IMR-90 (cell line): ENCODE data around the gene DMRT2. TPM values are rescaled to one million over a fixed set of nuclear protein-coding genes. Genes with fewer than 3 reads are reported as not detected.

Experiments
- ATAC-seq: fragments of 200-7000 bp; cut with Tn5 transposase; 2 replicates; pipeline ENCODE4 v1.9.1; 2020; ENCODE audit warnings: low read depth, mild to moderate bottlenecking, moderate library complexity
- BruUV-seq: library from RNA; stranded (reverse); fragments of 400-500 nt; replicated peaks from 2 replicates; lab custom pipeline; 2021; lab: Mats Ljungman, UMichigan
- CTCF ChIA-PET: fragments of 300-600 bp; formaldehyde crosslinking; extraction: SDS; loops from one replicate; lab custom pipeline; 2021; ENCODE audit warnings: antibody characterized with exemption; lab: Yijun Ruan, JAX
- POLR2A ChIA-PET: fragments of 300-600 bp; sonication (Branson Sonifier 250); formaldehyde crosslinking; loops from one replicate; lab custom pipeline; 2022; ENCODE audit warnings: antibody characterized with exemption; ENCODE audit not compliant: unreplicated experiment; lab: Charles Lee
- DNase-seq: peaks from one replicate; pipeline ENCODE4 v3.0.0; 2013
- H2AFZ ChIP-seq: replicated peaks from 2 replicates; pipeline ENCODE3; 2013; ENCODE audit warnings: low read length, mild to moderate bottlenecking; ENCODE audit not compliant: poor library complexity
- H2AK5ac ChIP-seq: 2 replicates; pipeline ENCODE4 v1.6.1; 2013; ENCODE audit warnings: low read depth, low read length, inconsistent platforms
- H2AK9ac ChIP-seq: replicated peaks from 2 replicates; pipeline ENCODE3; 2013; ENCODE audit warnings: mild to moderate bottlenecking, low read depth, low read length, moderate library complexity; ENCODE audit not compliant: poor library complexity
- H2BK120ac ChIP-seq: 2 replicates; pipeline ENCODE4 v1.6.1; 2013; ENCODE audit warnings: low read depth, low read length, inconsistent platforms
- H2BK15ac ChIP-seq: 3 replicates; pipeline ENCODE4 v1.6.1; 2013; ENCODE audit warnings: low read depth, low read length, inconsistent platforms
- H2BK20ac ChIP-seq: 2 replicates; pipeline ENCODE4 v1.6.1; 2013; ENCODE audit warnings: low read depth, mild to moderate bottlenecking, inconsistent platforms, low read length, moderate library complexity
- H2BK5ac ChIP-seq: 2 replicates; pipeline ENCODE4 v1.6.1; 2013; ENCODE audit warnings: mild to moderate bottlenecking, low read depth, low read length, inconsistent platforms; ENCODE audit not compliant: poor library complexity, severe bottlenecking
- H3K14ac ChIP-seq: replicated peaks from 2 replicates; pipeline ENCODE4 v1.6.1; 2013; ENCODE audit warnings: low read depth, low read length, inconsistent platforms
- H3K18ac ChIP-seq: 2 replicates; pipeline ENCODE4 v1.6.1; 2013; ENCODE audit warnings: low read depth, low read length, control low read depth
- H3K23ac ChIP-seq: 2 replicates; pipeline ENCODE4 v1.6.1; 2013; ENCODE audit warnings: low read depth, low read length, inconsistent platforms
- H3K27ac ChIP-seq: 2 replicates; pipeline ENCODE4 v1.5.1; 2013; ENCODE audit warnings: mild to moderate bottlenecking, control low read depth, low read length; ENCODE audit not compliant: insufficient read depth
- H3K27me3 ChIP-seq: 2 replicates; pipeline ENCODE4 v1.6.1; 2013; ENCODE audit warnings: low read length; ENCODE audit not compliant: control insufficient read depth, insufficient read depth
- H3K36me3 ChIP-seq: 2 replicates; pipeline ENCODE4 v1.6.1; 2013; ENCODE audit warnings: low read length, mixed read lengths; ENCODE audit not compliant: control insufficient read depth, insufficient read depth
- H3K4ac ChIP-seq: 2 replicates; pipeline ENCODE4 v1.6.1; 2013; ENCODE audit warnings: low read depth, low read length, inconsistent platforms
- H3K4me1 ChIP-seq: 2 replicates; pipeline ENCODE4 v1.6.1; 2013; ENCODE audit warnings: low read length, mixed read lengths; ENCODE audit not compliant: control insufficient read depth, insufficient read depth
- H3K4me2 ChIP-seq: 2 replicates; pipeline ENCODE4 v1.6.1; 2013; ENCODE audit warnings: low read depth, mild to moderate bottlenecking, control low read depth, low read length, moderate library complexity
- H3K4me3 ChIP-seq: 2 replicates; pipeline ENCODE4 v1.5.1; 2013; ENCODE audit warnings: low read depth, mild to moderate bottlenecking, control low read depth, low read length, moderate library complexity; ENCODE audit not compliant: insufficient read depth
- H3K56ac ChIP-seq: 2 replicates; pipeline ENCODE4 v1.6.1; 2013; ENCODE audit warnings: low read length, inconsistent platforms; ENCODE audit not compliant: insufficient read depth; ENCODE audit errors: extremely low read depth
- H3K79me1 ChIP-seq, 2 experiments: 2 replicates each; pipeline ENCODE4 v1.6.1; 2013; ENCODE audit warnings: low read length in 2 of 2, inconsistent platforms in 1 of 2, low read depth in 1 of 2
- H3K9ac ChIP-seq: 2 replicates; pipeline ENCODE4 v1.6.1; 2013; ENCODE audit warnings: low read depth, low read length, control low read depth
- H3K9me1 ChIP-seq: 2 replicates; pipeline ENCODE4 v1.6.1; 2013; ENCODE audit warnings: low read length, inconsistent platforms; ENCODE audit not compliant: insufficient read depth
- H3K9me3 ChIP-seq: 2 replicates; pipeline ENCODE4 v1.6.1; 2013; ENCODE audit warnings: low read length; ENCODE audit not compliant: control insufficient read depth, insufficient read depth
- H4K20me1 ChIP-seq: 2 replicates; pipeline ENCODE4 v1.6.1; 2013; ENCODE audit warnings: low read length, inconsistent platforms; ENCODE audit not compliant: insufficient read depth
- H4K5ac ChIP-seq: 2 replicates; pipeline ENCODE4 v1.6.1; 2013; ENCODE audit warnings: mild to moderate bottlenecking, low read depth, low read length, control low read depth
- H4K8ac ChIP-seq, 2 experiments: 2 replicates each; pipeline ENCODE4 v1.6.1; 2013; ENCODE audit warnings: low read depth in 2 of 2, low read length in 2 of 2, control low read depth in 1 of 2, inconsistent platforms in 1 of 2
- H4K91ac ChIP-seq: 2 replicates; pipeline ENCODE4 v1.6.1; 2013; ENCODE audit warnings: low read depth, low read length, inconsistent platforms; ENCODE audit not compliant: insufficient read depth
- CEBPB ChIP-seq: IDR thresholded peaks from 2 replicates; pipeline ENCODE4 v1.6.1; 2012; ENCODE audit warnings: low read depth, low read length, improper control_type of control experiment
- CHD1 ChIP-seq: IDR thresholded peaks from 2 replicates; pipeline ENCODE4 v1.6.1; 2012; ENCODE audit warnings: low read depth, low read length, improper control_type of control experiment
- MAFK ChIP-seq: IDR thresholded peaks from 2 replicates; pipeline ENCODE4 v1.6.1; 2012; ENCODE audit warnings: low read depth, low read length, improper control_type of control experiment
- MAZ ChIP-seq: IDR thresholded peaks from 2 replicates; pipeline ENCODE4 v1.6.1; 2012; ENCODE audit warnings: low read depth, mild to moderate bottlenecking, low read length, improper control_type of control experiment, moderate library complexity, borderline replicate concordance
- MXI1 ChIP-seq: IDR thresholded peaks from 2 replicates; pipeline ENCODE4 v1.6.1; 2012; ENCODE audit warnings: low read depth, mild to moderate bottlenecking, low read length, moderate library complexity, borderline replicate concordance
- NFE2L2 ChIP-seq: fragments of 150-350 bp; IDR thresholded peaks from 2 replicates; pipeline ENCODE4 v1.6.1; 2016; ENCODE audit warnings: low read depth, mild to moderate bottlenecking, low read length
- POLR2A ChIP-seq: IDR thresholded peaks from 2 replicates; pipeline ENCODE4 v1.6.1; 2012; ENCODE audit warnings: mild to moderate bottlenecking, low read depth, low read length
- RAD21 ChIP-seq: IDR thresholded peaks from 2 replicates; pipeline ENCODE4 v1.6.1; 2012; ENCODE audit warnings: low read length, improper control_type of control experiment
- RCOR1 ChIP-seq: IDR thresholded peaks from 2 replicates; pipeline ENCODE4 v1.6.1; 2012; ENCODE audit warnings: mild to moderate bottlenecking, low read length, improper control_type of control experiment; ENCODE audit not compliant: insufficient replicate concordance
- SMC3 ChIP-seq: fragments of 150-350 bp; IDR thresholded peaks from 2 replicates; pipeline ENCODE4 v1.6.1; 2016; ENCODE audit warnings: low read depth, mild to moderate bottlenecking, antibody characterized with exemption, low read length, moderate library complexity
- WGBS, 2 experiments: methylation state at CpG; one replicate each; pipeline versions ENCODE4 v1.1.5 to v1.1.7; 2013; ENCODE audit warnings: missing lambda C conversion rate in 2 of 2; ENCODE audit not compliant: insufficient read length in 1 of 2; ENCODE audit errors: extremely low coverage in 2 of 2; 5-methylcytosine and 5-hydroxymethylcytosine counted together
- dilution Hi-C: fragments of 300-500 bp; cut with HindIII; formaldehyde crosslinking; loops from one replicate; pipeline ENCODE4 v1.14.3; 2018; ENCODE audit warnings: low sequenced_read_pairs; ENCODE audit not compliant: unreplicated experiment
- in situ Hi-C: fragments of 300-500 bp; cut with MboI; formaldehyde crosslinking; loops from 3 replicates; pipeline ENCODE4 v1.14.3; 2019; ENCODE audit warnings: low sequenced_read_pairs, inconsistent platforms, mixed read lengths
- intact Hi-C: fragments of 100-400 bp; cut with micrococcal nuclease; formaldehyde crosslinking; loops from 2 replicates; pipeline ENCODE4 v1.10.0; 2022
- polyA plus RNA-seq, 3 experiments: library from polyadenylated mRNA; depleted of rRNA; stranded (reverse); fragments of >200 nt; gene quantifications; 2 replicates each; pipeline ENCODE4 v1.2.3, GENCODE V29; 2012; ENCODE audit warnings: low replicate concordance in 1 of 3
- total RNA-seq: library from RNA; depleted of rRNA; stranded (reverse); fragments of >200 nt; gene quantifications from 2 replicates; pipeline ENCODE4 v1.2.3, GENCODE V29; 2012
- TF ChIP-seq, protein P1 (sequence below): fragments of 150-350 bp; IDR thresholded peaks from 2 replicates; pipeline ENCODE4 v1.6.1; 2016; ENCODE audit warnings: low read depth, mild to moderate bottlenecking, low read length, moderate library complexity, borderline replicate concordance
- TF ChIP-seq, protein P2 (sequence below): conservative IDR thresholded peaks from 2 replicates; pipeline ENCODE4 v1.5.1; 2012; ENCODE audit warnings: mild to moderate bottlenecking, low read depth, low read length, improper control_type of control experiment
- TF ChIP-seq, protein P3 (sequence below): fragments of 150-350 bp; IDR thresholded peaks from 2 replicates; pipeline ENCODE4 v1.6.1; 2017; ENCODE audit warnings: mild to moderate bottlenecking, antibody characterized with exemption, low read length, low read depth

Gene DMRT2
- total and polyA plus RNA-seq, 2 of the 4 experiments (the other 2 are of a cell fraction), result not detected

DNA sequence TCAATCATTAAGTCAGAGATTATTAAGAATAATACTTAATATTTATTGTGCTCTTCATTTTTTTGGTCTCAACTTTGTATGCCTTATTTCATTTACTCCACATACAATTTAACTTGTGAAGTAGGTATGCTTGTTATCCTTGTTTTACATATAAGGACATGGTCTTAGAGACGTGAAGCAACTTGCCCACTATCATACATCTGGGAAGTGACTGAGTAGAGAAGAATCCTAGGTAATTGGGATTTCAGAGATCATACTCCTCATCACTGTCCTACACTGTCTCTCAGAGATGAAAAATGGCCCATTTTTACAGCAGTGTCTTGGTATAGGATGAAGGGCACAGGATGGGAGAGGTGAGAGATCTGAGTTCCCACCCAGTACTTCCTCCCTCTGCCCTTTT lies 23.3 kb downstream of the DMRT2 start:
- H2BK20ac ChIP-seq, result no peak overlapping the region
- no peaks in the 10 kb centered on the region for H3K36me3 ChIP-seq
- H3K4ac ChIP-seq, result no peak overlapping the region
- dilution Hi-C loops (no loop called here), in situ Hi-C loops (no loop called here), intact Hi-C loops (no loop called here)
- no peak overlapping the region for H4K5ac ChIP-seq
- H3K9me1 ChIP-seq, result no peaks in the 10 kb centered on the region
- no peaks in the 10 kb centered on the region for H3K4me1 ChIP-seq
- POLR2A ChIA-PET, result no interaction called here
- no peak overlapping the region for H2AK9ac ChIP-seq
- H3K9ac ChIP-seq, result no peak overlapping the region
- no peak overlapping the region for H3K4me3 ChIP-seq
- no peak overlapping the region for H3K4me2 ChIP-seq
- WGBS, 2 experiments, result no CpG with 5 or more reads among the region's 1 CpG
- H4K8ac ChIP-seq, result no peak overlapping the region
- H3K79me1 ChIP-seq, result no peaks in the 10 kb centered on the region
- H3K56ac ChIP-seq, result no peak overlapping the region
- no peak overlapping the region for H2BK5ac ChIP-seq
- no peak for TF ChIP-seq RAD21
- TF ChIP-seq MAZ, result no peak
- no peak for TF ChIP-seq CHD1
- TF ChIP-seq POLR2A, result no peak
- TF ChIP-seq, protein P1, sequence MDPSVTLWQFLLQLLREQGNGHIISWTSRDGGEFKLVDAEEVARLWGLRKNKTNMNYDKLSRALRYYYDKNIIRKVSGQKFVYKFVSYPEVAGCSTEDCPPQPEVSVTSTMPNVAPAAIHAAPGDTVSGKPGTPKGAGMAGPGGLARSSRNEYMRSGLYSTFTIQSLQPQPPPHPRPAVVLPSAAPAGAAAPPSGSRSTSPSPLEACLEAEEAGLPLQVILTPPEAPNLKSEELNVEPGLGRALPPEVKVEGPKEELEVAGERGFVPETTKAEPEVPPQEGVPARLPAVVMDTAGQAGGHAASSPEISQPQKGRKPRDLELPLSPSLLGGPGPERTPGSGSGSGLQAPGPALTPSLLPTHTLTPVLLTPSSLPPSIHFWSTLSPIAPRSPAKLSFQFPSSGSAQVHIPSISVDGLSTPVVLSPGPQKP, result no peak
- no peak for TF ChIP-seq MAFK
- TF ChIP-seq, protein P2, sequence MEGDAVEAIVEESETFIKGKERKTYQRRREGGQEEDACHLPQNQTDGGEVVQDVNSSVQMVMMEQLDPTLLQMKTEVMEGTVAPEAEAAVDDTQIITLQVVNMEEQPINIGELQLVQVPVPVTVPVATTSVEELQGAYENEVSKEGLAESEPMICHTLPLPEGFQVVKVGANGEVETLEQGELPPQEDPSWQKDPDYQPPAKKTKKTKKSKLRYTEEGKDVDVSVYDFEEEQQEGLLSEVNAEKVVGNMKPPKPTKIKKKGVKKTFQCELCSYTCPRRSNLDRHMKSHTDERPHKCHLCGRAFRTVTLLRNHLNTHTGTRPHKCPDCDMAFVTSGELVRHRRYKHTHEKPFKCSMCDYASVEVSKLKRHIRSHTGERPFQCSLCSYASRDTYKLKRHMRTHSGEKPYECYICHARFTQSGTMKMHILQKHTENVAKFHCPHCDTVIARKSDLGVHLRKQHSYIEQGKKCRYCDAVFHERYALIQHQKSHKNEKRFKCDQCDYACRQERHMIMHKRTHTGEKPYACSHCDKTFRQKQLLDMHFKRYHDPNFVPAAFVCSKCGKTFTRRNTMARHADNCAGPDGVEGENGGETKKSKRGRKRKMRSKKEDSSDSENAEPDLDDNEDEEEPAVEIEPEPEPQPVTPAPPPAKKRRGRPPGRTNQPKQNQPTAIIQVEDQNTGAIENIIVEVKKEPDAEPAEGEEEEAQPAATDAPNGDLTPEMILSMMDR, result no peak
- TF ChIP-seq CEBPB, result no peak
- no peak for TF ChIP-seq SMC3
- no peak for TF ChIP-seq RCOR1
- TF ChIP-seq MXI1, result no peak
- no peak for TF ChIP-seq NFE2L2
- TF ChIP-seq, protein P3, sequence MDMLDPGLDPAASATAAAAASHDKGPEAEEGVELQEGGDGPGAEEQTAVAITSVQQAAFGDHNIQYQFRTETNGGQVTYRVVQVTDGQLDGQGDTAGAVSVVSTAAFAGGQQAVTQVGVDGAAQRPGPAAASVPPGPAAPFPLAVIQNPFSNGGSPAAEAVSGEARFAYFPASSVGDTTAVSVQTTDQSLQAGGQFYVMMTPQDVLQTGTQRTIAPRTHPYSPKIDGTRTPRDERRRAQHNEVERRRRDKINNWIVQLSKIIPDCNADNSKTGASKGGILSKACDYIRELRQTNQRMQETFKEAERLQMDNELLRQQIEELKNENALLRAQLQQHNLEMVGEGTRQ, result no peak
- no peak overlapping the region for H4K91ac ChIP-seq
- no peaks in the 10 kb centered on the region for H3K9me3 ChIP-seq
- no peak overlapping the region for H2AFZ ChIP-seq
- CTCF ChIA-PET, result no interaction called here
- ATAC-seq, result no peak
- no TSS peak for BruUV-seq
- no peak for DNase-seq
- no peak overlapping the region for H3K27ac ChIP-seq
- H2BK15ac ChIP-seq, result no peak overlapping the region
- H3K14ac ChIP-seq, result no peak overlapping the region
- H3K23ac ChIP-seq, result no peak overlapping the region
- H2AK5ac ChIP-seq, result no peak overlapping the region
- no peaks in the 10 kb centered on the region for H4K20me1 ChIP-seq
- no peak overlapping the region for H3K18ac ChIP-seq
- H3K27me3 ChIP-seq, result no peaks in the 10 kb centered on the region
- no peak overlapping the region for H2BK120ac ChIP-seq
